Measurements from ENCODE around the gene PCDHGB7.
"Not testable (repeated sequence)": the region's sequence is repeated elsewhere in the genome, so short reads cannot be mapped to it uniquely, and the experiment has no call there.

The PCDHGB7 gene

DNA sequence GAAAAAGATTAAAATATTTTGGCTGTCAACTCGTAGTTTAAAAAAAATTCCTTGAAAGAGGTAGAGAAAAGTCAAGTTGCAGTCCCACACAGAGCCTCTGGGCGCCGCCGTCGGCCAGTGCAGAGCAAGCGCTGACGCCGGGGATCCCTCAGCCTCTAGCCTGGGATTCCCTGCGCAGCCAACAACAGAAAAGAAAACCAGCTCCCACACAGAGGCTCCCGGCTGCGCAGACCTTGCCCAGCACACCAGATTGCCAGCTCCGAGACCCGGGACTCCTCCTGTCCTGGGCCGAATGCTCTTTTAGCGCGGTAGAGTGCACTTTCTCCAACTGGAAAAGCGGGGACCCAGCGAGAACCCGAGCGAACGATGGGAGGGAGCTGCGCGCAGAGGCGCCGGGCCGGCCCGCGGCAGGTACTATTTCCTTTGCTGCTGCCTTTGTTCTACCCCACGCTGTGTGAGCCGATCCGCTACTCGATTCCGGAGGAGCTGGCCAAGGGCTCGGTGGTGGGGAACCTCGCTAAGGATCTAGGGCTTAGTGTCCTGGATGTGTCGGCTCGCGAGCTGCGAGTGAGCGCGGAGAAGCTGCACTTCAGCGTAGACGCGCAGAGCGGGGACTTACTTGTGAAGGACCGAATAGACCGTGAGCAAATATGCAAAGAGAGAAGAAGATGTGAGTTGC lies at the start of gene PCDHGB7:
Gene PCDHGB7 (plus strand): TSS at position 184 of the 679 bp plus-strand sequence. CDS start 183 bp downstream, at position 367.
- peak; percentile 41 for DNase-seq

DNA sequence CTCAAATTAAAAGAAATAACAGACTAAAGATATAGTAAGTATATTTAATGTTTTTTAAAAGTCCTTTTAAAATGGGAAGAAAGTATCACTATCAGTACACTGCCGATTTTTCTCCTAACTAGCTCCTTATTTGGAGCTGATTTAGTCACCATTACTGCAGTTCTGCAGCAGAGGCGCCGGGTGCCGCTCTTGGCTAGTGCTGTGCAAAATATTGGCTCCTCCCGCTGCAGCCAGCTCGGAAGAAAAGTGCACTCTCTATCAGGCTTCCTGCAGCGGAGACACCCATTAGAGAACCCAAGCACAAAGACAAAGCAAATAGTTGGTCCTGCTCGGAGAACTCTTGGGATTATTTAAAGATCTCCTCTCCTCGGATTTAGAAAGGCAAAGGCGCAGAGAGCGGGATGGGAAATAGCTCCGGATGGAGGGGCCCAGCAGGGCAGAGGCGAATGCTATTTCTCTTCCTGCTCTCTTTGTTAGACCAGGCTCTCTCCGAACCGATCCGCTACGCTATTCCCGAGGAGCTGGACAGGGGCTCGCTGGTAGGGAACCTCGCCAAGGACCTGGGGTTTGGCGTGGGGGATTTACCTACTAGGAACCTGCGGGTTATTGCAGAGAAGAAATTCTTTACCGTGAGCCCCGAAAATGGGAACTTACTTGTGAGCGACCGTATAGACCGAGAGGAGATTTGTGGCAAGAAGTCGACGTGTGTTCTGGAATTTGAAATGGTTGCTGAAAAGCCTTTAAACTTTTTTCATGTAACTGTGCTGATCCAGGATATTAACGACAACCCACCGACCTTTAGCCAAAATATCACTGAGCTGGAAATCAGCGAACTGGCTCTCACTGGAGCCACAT lies 47.3 kb upstream of the PCDHGB7 start, which contains the start of gene PCDHGB3:
Gene PCDHGB3 (plus strand): TSS at position 249 of the 855 bp plus-strand sequence. CDS start 153 bp downstream, at position 402.
- DNase-seq: no peak

DNA sequence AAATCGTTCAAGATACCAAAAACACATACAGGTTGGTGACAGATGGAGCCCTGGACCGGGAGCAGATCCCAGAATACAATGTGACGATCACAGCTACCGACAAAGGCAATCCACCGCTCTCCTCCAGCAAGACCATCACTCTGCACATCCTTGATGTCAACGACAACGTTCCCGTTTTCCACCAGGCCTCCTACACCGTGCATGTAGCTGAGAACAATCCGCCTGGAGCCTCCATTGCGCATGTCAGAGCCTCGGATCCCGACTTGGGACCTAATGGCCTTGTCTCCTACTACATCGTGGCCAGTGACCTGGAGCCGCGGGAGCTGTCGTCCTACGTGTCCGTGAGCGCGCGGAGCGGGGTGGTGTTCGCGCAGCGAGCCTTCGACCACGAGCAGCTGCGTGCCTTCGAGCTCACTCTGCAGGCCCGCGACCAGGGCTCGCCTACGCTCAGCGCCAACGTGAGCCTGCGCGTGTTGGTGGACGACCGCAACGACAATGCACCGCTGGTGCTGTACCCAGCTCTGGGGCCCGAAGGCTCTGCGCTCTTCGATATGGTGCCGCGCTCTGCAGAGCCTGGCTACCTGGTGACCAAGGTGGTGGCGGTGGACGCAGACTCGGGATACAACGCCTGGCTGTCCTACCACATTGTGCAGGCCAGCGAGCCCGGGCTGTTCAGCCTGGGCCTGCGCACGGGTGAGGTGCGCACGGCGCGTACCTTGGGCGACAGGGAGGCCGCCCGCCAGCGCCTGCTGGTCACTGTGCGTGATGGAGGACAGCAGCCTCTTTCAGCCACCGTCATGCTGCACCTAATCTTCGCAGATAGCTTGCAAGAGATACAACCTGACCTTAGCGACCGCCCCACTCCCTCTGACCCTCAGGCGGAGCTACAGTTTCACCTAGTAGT lies 45.7 kb upstream of the PCDHGB7 start:
- no peak for DNase-seq

DNA sequence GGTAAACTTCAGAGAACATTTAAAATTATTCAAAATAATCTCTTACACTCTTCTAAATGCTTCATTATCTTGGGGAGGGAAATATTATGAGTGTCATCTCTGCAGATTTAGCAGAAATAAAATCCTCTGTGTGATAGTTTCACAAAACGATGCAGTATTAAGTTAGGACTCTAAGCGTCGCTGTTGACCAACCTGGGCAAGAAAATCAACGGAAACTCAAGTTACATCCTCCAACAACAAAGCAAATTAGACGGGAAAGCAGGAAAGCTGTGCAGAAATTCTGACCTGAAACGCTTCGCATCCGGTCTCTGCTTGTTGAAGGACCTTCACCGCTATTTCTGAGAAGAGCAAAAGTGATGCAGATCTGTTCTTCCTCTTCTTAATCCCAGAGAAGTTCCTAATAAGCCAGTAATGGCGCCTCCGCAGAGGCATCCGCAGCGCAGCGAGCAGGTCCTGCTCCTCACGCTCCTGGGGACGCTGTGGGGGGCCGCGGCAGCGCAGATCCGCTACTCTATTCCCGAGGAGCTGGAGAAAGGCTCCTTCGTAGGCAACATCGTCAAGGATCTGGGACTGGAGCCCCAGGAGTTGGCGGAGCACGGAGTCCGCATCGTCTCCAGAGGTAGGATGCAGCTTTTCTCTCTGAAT lies 43.7 kb upstream of the PCDHGB7 start, which contains the start of gene PCDHGA6:
Gene PCDHGA6 (plus strand): TSS at position 219 of the 645 bp plus-strand sequence. CDS start 193 bp downstream, at position 412.
- DNase-seq: no peak

DNA sequence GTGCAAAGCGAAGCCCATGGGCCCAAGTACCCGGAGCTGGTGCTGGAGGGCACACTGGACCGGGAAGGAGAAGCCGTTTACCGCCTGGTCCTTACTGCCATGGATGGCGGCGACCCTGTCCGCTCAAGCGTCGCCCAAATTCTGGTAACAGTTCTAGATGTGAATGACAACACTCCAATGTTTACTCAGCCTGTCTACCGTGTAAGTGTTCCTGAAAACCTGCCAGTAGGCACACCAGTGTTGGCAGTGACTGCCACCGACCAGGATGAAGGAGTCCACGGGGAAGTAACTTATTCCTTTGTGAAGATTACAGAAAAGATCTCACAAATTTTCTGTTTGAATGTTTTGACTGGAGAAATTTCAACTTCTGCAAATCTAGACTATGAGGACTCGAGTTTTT lies 42.9 kb upstream of the PCDHGB7 start:
- no peak for DNase-seq

DNA sequence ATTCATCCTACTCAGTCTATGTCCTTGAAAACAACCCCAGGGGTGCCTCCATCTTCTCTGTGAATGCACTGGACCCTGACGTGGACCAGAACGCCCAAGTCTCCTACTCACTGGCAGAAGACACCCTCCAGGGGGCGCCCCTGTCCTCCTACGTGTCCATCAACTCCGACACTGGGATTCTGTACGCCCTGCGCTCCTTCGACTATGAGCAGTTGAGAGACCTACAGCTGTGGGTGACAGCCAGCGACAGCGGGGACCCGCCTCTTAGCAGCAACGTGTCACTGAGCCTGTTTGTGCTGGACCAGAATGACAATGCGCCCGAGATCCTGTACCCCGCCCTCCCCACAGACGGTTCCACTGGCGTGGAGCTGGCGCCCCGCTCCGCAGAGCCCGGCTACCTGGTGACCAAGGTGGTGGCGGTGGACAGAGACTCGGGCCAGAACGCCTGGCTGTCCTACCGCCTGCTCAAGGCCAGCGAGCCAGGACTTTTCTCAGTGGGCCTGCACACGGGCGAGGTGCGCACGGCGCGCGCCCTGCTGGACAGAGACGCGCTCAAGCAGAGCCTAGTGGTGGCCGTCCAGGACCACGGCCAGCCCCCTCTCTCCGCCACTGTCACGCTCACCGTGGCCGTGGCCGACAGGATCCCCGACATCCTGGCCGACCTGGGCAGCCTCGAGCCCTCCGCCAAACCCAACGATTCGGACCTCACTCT lies 41.9 kb upstream of the PCDHGB7 start:
- DNase-seq: not testable (repeated sequence)

DNA sequence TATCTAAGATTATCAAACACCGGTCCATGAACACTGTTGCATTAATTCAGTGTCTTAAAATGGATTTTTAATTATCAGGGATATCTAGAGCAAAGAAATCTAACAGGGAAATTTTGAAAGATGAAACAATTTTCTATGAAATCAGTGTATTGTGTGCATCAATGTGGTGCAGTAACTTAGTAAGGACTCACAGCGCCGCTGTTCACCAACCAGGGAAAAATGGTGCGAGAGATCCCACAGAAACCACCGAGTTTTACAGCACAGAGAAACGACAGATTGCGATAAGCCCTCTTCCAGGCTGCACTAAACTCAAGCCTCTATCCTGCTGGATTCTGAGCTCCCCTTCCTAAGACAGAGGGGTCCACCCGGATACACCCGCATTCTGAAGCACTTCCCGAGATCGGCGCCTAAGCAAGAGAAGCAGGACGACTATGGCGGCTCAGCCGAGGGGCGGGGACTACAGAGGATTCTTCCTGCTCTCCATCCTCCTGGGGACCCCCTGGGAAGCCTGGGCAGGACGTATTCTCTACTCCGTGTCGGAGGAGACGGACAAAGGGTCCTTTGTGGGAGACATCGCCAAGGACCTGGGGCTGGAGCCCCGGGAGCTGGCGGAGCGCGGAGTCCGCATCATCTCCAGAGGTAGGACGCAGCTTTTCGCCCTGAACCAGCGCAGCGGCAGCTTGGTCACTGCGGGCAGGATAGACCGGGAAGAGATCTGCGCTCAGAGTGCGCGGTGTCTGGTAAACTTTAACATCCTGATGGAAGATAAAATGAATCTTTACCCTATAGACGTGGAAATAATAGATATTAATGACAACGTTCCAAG lies 34.8 kb upstream of the PCDHGB7 start, which contains the start of gene PCDHGA7:
Gene PCDHGA7 (plus strand): TSS at position 274 of the 826 bp plus-strand sequence. CDS start 158 bp downstream, at position 432.
- no peak for DNase-seq

DNA sequence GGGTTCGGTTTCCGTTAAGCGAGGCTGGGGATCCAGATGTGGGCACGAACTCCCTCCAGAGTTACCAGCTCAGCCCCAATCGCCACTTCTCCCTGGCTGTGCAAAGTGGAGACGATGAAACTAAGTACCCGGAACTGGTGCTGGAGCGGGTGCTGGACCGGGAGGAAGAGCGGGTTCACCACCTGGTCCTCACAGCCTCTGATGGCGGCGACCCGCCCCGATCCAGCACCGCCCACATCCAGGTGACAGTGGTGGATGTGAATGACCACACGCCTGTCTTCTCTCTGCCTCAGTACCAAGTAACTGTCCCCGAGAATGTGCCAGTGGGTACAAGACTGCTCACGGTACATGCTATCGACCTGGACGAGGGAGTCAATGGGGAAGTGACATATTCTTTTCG lies 34.1 kb upstream of the PCDHGB7 start:
- no peak for DNase-seq

DNA sequence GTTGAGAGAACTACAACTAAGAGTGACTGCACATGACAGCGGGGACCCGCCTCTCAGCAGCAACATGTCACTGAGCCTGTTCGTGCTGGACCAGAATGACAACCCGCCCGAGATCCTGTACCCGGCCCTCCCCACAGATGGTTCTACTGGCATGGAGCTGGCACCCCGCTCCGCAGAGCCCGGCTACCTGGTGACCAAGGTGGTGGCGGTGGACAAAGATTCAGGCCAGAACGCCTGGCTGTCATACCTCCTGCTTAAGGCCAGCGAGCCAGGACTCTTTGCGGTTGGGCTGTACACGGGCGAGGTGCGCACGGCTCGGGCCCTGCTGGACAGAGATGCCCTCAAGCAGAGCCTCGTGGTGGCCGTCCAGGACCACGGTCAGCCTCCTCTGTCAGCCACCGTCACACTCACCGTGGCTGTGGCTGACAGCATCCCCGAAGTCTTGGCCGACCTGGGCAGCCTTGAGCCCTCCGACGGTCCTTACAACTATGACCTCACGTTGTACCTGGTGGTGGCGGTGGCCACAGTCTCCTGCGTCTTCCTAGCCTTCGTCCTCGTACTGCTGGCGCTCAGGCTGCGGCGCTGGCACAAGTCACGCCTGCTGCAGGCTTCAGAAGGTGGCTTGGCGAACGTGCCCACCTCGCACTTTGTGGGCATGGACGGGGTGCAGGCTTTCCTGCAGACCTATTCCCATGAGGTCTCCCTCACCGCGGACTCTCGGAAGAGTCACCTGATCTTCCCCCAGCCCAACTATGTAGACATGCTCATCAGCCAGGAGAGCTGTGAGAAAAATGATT lies 32.8 kb upstream of the PCDHGB7 start:
- no peak for DNase-seq

DNA sequence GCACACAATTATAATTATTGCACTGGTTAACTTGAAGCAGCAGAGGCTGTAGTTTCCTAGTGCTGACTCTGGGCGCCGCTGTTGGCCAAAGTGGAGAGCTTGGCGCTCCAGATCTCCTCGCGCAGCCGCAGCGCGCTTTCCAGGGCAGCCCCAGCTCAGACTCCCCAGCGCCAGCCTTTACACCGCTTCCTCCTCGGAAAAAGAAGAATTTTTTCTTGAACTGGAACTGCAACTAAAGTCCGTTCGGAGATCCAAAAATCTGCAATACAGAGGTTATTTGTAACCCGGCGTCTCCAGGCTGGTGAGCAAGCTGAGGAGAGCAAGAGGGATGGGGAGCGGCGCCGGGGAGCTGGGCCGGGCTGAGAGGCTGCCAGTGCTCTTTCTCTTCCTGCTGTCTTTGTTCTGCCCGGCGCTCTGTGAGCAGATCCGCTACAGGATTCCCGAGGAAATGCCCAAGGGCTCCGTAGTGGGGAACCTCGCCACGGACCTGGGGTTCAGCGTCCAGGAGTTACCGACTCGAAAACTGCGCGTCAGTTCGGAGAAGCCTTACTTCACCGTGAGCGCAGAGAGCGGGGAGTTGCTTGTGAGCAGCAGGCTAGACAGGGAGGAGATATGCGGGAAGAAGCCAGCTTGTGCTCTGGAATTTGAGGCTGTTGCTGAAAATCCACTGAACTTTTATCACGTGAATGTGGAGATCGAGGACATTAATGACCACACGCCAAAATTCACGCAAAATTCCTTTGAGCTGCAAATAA lies 29.7 kb upstream of the PCDHGB7 start, which contains the start of gene PCDHGB4:
Gene PCDHGB4 (plus strand): TSS at position 142 of the 755 bp plus-strand sequence. CDS start 187 bp downstream, at position 329.
- not testable (repeated sequence) for DNase-seq

DNA sequence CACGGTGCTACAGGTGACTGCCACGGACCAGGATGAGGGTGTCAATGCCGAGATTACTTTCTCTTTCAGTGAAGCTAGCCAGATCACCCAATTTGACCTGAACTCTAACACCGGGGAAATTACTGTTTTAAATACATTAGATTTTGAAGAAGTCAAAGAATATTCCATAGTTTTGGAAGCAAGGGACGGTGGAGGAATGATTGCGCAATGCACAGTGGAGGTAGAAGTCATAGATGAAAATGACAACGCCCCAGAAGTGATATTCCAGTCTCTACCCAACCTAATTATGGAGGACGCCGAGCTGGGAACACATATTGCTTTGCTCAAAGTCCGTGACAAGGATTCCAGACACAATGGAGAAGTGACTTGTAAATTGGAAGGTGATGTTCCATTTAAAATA lies 28.8 kb upstream of the PCDHGB7 start:
- no peak for DNase-seq

DNA sequence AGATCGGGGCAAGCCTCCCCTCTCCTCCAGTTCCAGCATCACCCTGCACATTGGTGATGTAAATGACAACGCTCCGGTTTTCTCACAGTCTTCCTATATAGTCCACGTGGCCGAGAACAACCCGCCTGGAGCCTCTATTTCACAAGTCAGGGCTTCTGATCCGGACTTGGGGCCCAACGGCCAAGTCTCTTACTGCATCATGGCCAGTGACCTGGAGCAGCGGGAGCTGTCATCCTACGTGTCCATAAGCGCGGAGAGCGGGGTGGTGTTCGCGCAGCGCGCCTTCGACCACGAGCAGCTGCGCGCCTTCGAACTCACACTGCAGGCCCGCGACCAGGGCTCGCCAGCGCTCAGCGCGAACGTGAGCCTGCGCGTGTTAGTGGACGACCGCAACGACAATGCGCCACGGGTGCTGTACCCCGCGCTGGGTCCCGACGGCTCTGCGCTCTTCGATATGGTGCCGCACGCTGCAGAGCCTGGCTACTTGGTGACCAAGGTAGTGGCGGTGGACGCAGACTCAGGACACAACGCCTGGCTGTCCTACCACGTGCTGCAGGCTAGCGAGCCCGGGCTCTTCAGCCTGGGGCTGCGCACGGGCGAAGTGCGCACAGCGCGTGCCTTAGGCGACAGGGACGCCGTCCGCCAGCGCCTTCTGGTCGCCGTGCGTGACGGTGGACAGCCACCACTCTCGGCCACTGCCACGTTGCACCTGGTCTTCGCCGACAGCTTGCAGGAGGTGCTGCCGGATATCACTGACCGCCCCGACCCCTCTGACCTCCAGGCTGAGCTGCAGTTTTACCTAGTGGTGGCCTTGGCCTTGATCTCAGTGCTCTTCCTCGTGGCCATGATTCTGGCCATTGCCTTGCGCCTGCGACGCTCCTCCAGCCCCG lies 28.1 kb upstream of the PCDHGB7 start:
- DNase-seq: no peak

DNA sequence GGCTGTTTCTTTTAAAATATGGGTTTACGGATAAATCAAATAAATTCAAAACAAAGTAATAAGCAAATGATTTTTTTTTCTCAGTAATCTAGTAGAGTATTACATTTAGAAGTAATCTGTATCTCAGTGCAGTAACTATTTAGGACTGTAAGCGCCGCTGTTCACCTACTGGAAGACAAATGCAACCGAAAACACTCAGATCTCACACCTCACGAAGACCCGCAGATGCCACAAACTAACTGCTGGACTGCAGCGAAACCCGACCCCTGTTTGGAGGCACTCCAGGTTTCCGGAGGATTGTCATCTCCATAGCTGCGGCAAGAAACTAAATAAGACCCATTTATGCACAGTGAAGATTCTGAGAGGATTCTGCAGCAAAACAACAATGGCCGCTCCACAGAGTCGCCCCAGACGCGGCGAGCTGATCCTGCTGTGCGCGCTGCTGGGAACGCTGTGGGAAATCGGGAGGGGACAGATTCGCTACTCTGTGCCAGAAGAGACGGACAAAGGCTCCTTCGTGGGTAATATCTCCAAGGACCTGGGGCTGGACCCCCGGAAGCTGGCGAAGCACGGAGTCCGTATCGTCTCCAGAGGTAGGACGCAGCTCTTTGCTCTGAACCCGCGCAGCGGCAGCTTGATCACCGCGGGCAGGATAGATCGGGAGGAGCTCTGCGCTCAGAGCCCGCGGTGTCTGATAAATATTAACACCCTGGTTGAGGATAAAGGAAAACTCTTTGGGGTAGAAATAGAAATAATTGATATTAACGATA lies 24.9 kb upstream of the PCDHGB7 start, which contains the start of gene PCDHGA8:
Gene PCDHGA8 (plus strand): TSS at position 205 of the 770 bp plus-strand sequence. CDS start 181 bp downstream, at position 386.
- DNase-seq: no peak

DNA sequence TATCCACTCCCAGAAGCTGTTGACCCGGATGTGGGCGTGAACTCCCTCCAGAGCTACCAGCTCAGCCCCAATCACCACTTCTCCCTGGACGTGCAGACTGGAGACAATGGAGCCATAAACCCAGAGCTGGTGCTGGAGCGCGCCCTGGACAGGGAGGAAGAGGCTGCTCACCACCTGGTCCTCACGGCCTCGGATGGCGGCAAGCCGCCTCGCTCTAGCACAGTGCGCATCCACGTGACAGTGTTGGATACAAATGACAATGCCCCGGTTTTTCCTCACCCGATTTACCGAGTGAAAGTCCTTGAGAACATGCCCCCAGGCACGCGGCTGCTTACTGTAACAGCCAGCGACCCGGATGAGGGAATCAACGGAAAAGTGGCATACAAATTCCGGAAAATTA lies 24.2 kb upstream of the PCDHGB7 start:
- DNase-seq: no peak

DNA sequence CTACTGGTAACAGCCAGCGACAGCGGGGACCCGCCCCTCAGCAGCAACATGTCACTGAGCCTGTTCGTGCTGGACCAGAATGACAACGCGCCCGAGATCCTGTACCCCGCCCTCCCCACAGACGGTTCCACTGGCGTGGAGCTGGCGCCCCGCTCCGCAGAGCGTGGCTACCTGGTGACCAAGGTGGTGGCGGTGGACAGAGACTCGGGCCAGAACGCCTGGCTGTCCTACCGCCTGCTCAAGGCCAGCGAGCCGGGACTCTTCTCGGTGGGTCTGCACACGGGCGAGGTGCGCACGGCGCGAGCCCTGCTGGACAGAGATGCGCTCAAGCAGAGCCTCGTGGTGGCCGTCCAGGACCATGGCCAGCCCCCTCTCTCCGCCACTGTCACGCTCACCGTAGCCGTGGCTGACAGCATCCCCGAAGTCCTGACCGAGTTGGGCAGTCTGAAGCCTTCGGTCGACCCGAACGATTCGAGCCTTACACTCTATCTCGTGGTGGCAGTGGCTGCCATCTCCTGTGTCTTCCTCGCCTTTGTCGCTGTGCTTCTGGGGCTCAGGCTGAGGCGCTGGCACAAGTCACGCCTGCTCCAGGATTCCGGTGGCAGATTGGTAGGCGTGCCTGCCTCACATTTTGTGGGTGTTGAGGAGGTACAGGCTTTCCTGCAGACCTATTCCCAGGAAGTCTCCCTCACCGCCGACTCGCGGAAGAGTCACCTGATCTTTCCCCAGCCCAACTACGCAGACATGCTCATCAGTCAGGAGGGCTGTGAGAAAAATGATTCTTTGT lies 22.9 kb upstream of the PCDHGB7 start:
- not testable (repeated sequence) for DNase-seq

Data from midbrain (tissue), 1 donor.